Transverse colon (tissue), 4 donors: ENCODE results near the gene TCOF1. TPM values are rescaled to one million over a fixed set of nuclear protein-coding genes. Genes with fewer than 3 reads are reported as not detected.

ENCODE experiments used
- DNase-seq: peaks from one replicate; pipeline ENCODE4 v3.0.0-alpha.2; 2019
- H3K27ac ChIP-seq, 4 donors: fragments of 200-600 bp; sonication (generic); 2 replicates each; pipeline ENCODE4 v1.5.1; 2016 to 2018; ENCODE audit warnings: inconsistent platforms in 4 of 4
- H3K27me3 ChIP-seq: fragments of 200-600 bp; sonication (generic); 2 replicates; pipeline ENCODE4 v1.5.1; 2017; ENCODE audit warnings: inconsistent platforms
- H3K36me3 ChIP-seq, 4 donors: fragments of 200-600 bp; sonication (generic); 2 replicates each; pipeline ENCODE4 v1.5.1; 2017 to 2019; ENCODE audit warnings: inconsistent platforms in 4 of 4
- H3K4me1 ChIP-seq, 4 donors: fragments of 200-600 bp; sonication (generic); 2 replicates each; pipeline ENCODE4 v1.5.1; 2017 to 2020; ENCODE audit warnings: inconsistent platforms in 4 of 4
- H3K4me3 ChIP-seq, 4 donors: fragments of 200-600 bp; sonication (generic); 1 replicate in 1 of 4; 2 replicates in 3 of 4; pipeline versions ENCODE4 v1.5.1 to v1.6.1; 2017 to 2019; ENCODE audit warnings: inconsistent platforms in 4 of 4
- H3K9me3 ChIP-seq, 2 donors: fragments of 200-600 bp; sonication (generic); 2 replicates each; pipeline ENCODE4 v1.5.1; 2017 to 2019; ENCODE audit warnings: inconsistent platforms in 2 of 2
- EP300 ChIP-seq: sonication (generic); formaldehyde crosslinking; IDR thresholded peaks from one replicate; pipeline ENCODE4 v1.6.1; 2017; ENCODE audit warnings: antibody characterized with exemption, low read depth
- POLR2A ChIP-seq: fragments of 450-650 bp; IDR thresholded peaks from one replicate; pipeline ENCODE4 v1.6.1; 2016; ENCODE audit warnings: antibody characterized with exemption, mild to moderate bottlenecking, moderate library complexity
- POLR2AphosphoS5 ChIP-seq, 3 donors: sonication (generic); formaldehyde crosslinking; IDR thresholded peaks; one replicate each; pipeline ENCODE4 v1.6.1; 2016; ENCODE audit warnings: antibody characterized with exemption in 3 of 3
- WGBS, 2 donors: methylation state at CpG; one replicate each; pipeline ENCODE4 v1.1.5; 2018; ENCODE audit warnings: low coverage in 1 of 2; 5-methylcytosine and 5-hydroxymethylcytosine counted together
- in situ Hi-C, 4 donors: fragments of 200-750 bp; cut with MboI; loops; one replicate each; pipeline versions ENCODE4 v1.15.0 to v1.15.1; 2017; ENCODE audit warnings: low sequenced_read_pairs in 3 of 4, low pct_ligation_motif_present in 1 of 4, low pct_unique_long_range_greater_than_20kb in 1 of 4
- intact Hi-C: fragments of 100-400 bp; cut with DNase I; formaldehyde crosslinking; loops from one replicate; pipeline ENCODE4 v1.15.1; 2023; ENCODE audit warnings: low total_unique reads
- total RNA-seq, 4 donors: library from RNA; depleted of rRNA; stranded (reverse); fragments of >200 nt; gene quantifications; one replicate each; pipeline ENCODE4 v1.1.0, GENCODE V29; 2016
- TF ChIP-seq, protein P1 (sequence below), 5 experiments: fragments of 200-600 bp in 3 of 5; fragments of 450-650 bp in 2 of 5; sonication (generic) in 3 of 5; IDR thresholded peaks; 1 replicate in 2 of 5; 2 replicates in 3 of 5; pipeline ENCODE4 v1.5.1; 2016 to 2017; ENCODE audit warnings: antibody characterized with exemption in 5 of 5, inconsistent platforms in 3 of 5, mild to moderate bottlenecking in 2 of 5, moderate library complexity in 1 of 5

The TCOF1 gene
- total RNA-seq, 4 donors from 2014 or later: 12.0 to 87.2 (median 31.3) TPM

DNA sequence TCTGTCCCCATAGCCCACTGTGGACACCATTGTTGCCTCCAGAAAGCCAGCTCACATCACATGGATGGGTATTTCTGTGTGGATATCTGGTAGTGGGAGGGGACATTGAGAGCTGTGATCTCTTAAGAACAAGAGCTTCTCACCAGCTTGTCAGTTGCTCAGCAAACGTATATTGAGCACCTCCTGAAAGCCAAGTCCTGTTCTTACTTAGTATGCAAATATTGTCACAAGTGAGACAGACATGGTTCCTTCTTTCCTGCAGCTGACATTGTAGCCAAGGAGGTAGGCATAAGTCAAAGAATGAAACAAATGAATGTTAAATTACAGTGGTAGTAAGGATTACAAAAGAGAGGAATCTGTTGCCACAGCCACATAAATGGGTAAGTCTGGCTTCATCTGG lies 3.8 kb downstream of the TCOF1 start:
- intact Hi-C loops (no loop called here), in situ Hi-C loops (no loop called here)
- WGBS, 2 donors: 73% methylated on average over 1 of the region's 1 CpG; no CpG with 5 or more reads in 1 of the 2 donors
- Histone ChIP-seq H3K9me3 (no peaks in the 10 kb centered on the region), H3K4me1 (peaks cover 9 to 22% (median 13%) of the 10 kb centered on the region in 4 donors), H3K27me3 (no peaks in the 10 kb centered on the region), H3K36me3 (peaks cover 0 to 19% (median 6%) of the 10 kb centered on the region in 4 donors), H3K27ac (no peak overlapping the region), H3K4me3 (no peak overlapping the region)
- no peak for DNase-seq
- TF ChIP-seq POLR2A: no peak
- no peak for TF ChIP-seq EP300

DNA sequence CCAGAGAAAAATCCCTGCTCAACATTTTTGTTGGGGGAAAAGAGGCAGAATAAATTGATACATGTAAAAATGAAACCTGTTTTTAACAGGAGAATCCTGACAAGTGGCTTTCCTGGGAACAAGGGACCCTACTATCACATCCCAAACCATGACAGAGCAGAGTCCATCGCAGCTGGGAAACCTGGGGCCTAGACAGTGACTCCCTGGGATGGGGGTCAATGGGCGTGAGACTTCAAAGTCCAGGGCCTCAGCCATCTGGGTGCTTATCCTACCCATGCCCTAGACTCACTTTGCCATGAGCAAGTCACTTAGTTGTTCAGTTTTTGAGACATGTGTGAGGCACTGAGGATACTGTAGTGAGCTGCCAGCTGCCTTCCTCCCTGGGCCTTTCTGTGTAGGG lies 5.7 kb downstream of the TCOF1 start:
- no peak overlapping the region for H3K4me3 ChIP-seq
- in situ Hi-C loops: no loop called here
- no peaks in the 10 kb centered on the region for H3K9me3 ChIP-seq
- intact Hi-C loops: no loop called here
- H3K4me1 ChIP-seq: peaks cover 7 to 13% (median 8%) of the 10 kb centered on the region in 4 donors
- no peaks in the 10 kb centered on the region for H3K27me3 ChIP-seq
- H3K36me3 ChIP-seq: peaks cover 0 to 31% (median 12%) of the 10 kb centered on the region in 4 donors
- H3K27ac ChIP-seq: no peak overlapping the region
- TF ChIP-seq EP300: no peak
- TF ChIP-seq, protein P1, sequence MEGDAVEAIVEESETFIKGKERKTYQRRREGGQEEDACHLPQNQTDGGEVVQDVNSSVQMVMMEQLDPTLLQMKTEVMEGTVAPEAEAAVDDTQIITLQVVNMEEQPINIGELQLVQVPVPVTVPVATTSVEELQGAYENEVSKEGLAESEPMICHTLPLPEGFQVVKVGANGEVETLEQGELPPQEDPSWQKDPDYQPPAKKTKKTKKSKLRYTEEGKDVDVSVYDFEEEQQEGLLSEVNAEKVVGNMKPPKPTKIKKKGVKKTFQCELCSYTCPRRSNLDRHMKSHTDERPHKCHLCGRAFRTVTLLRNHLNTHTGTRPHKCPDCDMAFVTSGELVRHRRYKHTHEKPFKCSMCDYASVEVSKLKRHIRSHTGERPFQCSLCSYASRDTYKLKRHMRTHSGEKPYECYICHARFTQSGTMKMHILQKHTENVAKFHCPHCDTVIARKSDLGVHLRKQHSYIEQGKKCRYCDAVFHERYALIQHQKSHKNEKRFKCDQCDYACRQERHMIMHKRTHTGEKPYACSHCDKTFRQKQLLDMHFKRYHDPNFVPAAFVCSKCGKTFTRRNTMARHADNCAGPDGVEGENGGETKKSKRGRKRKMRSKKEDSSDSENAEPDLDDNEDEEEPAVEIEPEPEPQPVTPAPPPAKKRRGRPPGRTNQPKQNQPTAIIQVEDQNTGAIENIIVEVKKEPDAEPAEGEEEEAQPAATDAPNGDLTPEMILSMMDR (IDR thresholded peaks at IDR 0.05): no peak
- no peak for TF ChIP-seq POLR2AphosphoS5 (IDR thresholded peaks at IDR 0.05)
- TF ChIP-seq POLR2A: no peak
- 91% methylated on average over 2 of the region's 2 CpGs; no CpG with 5 or more reads in 1 of the 2 donors for WGBS, 2 donors
- DNase-seq: no peak

DNA sequence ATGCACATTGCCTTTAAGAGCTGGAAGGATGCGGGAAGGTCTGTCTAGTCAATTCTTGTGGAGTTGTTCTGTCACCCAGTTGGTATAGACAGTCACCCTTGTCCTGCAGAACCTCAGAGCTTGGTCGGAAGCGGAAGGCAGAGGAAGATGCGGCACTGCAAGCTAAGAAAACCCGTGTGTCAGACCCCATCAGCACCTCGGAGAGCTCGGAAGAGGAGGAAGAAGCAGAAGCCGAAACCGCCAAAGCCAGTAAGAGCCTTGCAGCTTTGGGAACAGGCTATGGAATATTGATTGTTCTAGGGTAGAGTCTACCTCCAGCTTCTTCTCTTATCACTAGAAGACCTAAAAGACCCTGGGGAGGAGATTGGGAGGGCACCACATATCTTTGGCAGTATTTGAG lies 6.5 kb downstream of the TCOF1 start:
- Histone ChIP-seq H3K27me3 (no peaks in the 10 kb centered on the region), H3K4me3 (no peak overlapping the region), H3K9me3 (no peaks in the 10 kb centered on the region), H3K27ac (no peak overlapping the region), H3K4me1 (peaks cover 0 to 5% (median under 1%) of the 10 kb centered on the region in 4 donors), H3K36me3 (peaks cover 0 to 39% (median 17%) of the 10 kb centered on the region in 4 donors)
- TF ChIP-seq, protein P1 (IDR thresholded peaks at IDR 0.05): no peak
- TF ChIP-seq EP300 (no peak), POLR2A (no peak), POLR2AphosphoS5 (IDR thresholded peaks at IDR 0.05) (no peak)
- DNase-seq: no peak
- in situ Hi-C loops (no loop called here), intact Hi-C loops (no loop called here)
- WGBS, 2 donors: 91% methylated on average over 9 of the region's 9 CpGs; no CpG with 5 or more reads in 1 of the 2 donors

DNA sequence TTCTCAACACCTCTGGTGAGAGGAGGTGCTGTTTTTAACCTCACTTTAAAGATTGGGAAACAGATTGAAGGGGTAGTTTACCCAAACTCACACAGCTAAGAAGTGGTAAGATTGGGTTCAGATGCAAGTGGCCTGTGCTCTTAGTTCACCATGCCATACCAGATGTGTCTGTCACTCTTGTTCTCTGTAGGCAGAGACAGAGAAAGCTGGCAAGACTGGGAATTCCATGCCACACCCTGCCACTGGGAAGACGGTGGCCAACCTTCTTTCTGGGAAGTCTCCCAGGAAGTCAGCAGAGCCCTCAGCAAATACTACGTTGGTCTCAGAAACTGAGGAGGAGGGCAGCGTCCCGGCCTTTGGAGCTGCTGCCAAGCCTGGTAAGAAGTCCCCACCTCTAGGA lies 11.0 kb downstream of the TCOF1 start:
- TF ChIP-seq, protein P1 (IDR thresholded peaks at IDR 0.05): no peak
- TF ChIP-seq POLR2A (no peak), POLR2AphosphoS5 (IDR thresholded peaks at IDR 0.05) (no peak), EP300 (no peak)
- WGBS, 2 donors: 70 to 80% methylated on average over 4 of the region's 4 CpGs
- intact Hi-C loops (no loop called here), in situ Hi-C loops (no loop called here)
- Histone ChIP-seq H3K4me1 (no peaks in the 10 kb centered on the region), H3K9me3 (no peaks in the 10 kb centered on the region), H3K27ac (no peak overlapping the region), H3K4me3 (no peak overlapping the region), H3K27me3 (no peaks in the 10 kb centered on the region), H3K36me3 (peaks cover 0 to 69% (median 27%) of the 10 kb centered on the region in 4 donors)
- DNase-seq: no peak

DNA sequence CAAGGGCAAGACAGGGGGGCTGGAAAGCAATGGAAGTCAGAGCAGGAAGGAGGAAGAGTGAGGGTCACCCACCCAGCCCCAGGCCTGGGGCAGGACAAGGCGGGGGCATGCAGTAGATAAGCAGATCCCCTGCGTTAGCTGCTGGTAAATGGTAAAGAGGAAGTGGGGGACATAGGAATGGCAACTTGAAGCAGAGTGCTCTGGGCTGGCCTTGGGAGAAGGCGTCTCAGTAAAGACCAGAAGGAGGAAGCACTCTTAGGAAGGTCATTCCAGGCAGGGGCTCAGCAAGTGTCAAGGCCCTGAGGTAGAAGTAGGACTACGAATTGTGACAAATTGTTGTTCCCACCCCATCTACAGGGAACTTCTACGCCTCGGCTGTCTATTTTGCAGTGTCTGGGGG lies 15.1 kb downstream of the TCOF1 start:
- Histone ChIP-seq H3K36me3 (peaks cover 0 to 73% (median 36%) of the 10 kb centered on the region in 4 donors), H3K4me3 (no peak overlapping the region), H3K9me3 (no peaks in the 10 kb centered on the region), H3K4me1 (peaks cover 0 to 3% (median 0%) of the 10 kb centered on the region in 4 donors), H3K27ac (no peak overlapping the region), H3K27me3 (no peaks in the 10 kb centered on the region)
- in situ Hi-C loops: no loop called here
- DNase-seq: no peak
- intact Hi-C loops: no loop called here
- TF ChIP-seq, protein P1 (IDR thresholded peaks at IDR 0.05): no peak
- TF ChIP-seq POLR2A: no peak
- 83 to 96% methylated on average over 2 to 6 of the region's 6 CpGs for WGBS, 2 donors
